Neuronal stem cell (in vitro differentiated cells): ENCODE results near the gene CIP2A.

Source experiments
- DNase-seq: peaks from one replicate; pipeline ENCODE4 v3.0.0-alpha.2; 2013; ENCODE audit warnings: low spot score
- H2AFZ ChIP-seq: one replicate; pipeline ENCODE4 v1.6.1; 2013; ENCODE audit warnings: mild to moderate bottlenecking, low read length, inconsistent platforms
- H2AK5ac ChIP-seq: 2 replicates; pipeline ENCODE4 v1.6.1; 2013; ENCODE audit warnings: low read depth, mild to moderate bottlenecking, inconsistent platforms, low read length, moderate library complexity, mixed read lengths
- H2BK120ac ChIP-seq: 2 replicates; pipeline ENCODE4 v1.6.1; 2013; ENCODE audit warnings: low read depth, mild to moderate bottlenecking, inconsistent platforms, low read length, moderate library complexity, mixed read lengths
- H2BK12ac ChIP-seq: one replicate; pipeline ENCODE4 v1.6.1; 2013; ENCODE audit warnings: low read length, inconsistent platforms
- H2BK15ac ChIP-seq: 2 replicates; pipeline ENCODE4 v1.6.1; 2013; ENCODE audit warnings: mild to moderate bottlenecking, low read length, inconsistent platforms, mixed read lengths
- H2BK5ac ChIP-seq: one replicate; pipeline ENCODE4 v1.6.1; 2013; ENCODE audit warnings: inconsistent platforms, mild to moderate bottlenecking, low read length, moderate library complexity
- H3K14ac ChIP-seq: one replicate; pipeline ENCODE4 v1.6.1; 2013; ENCODE audit warnings: low read length, inconsistent platforms
- H3K18ac ChIP-seq: 2 replicates; pipeline ENCODE4 v1.6.1; 2013; ENCODE audit warnings: low read length, inconsistent platforms
- H3K23ac ChIP-seq: 2 replicates; pipeline ENCODE4 v1.6.1; 2013; ENCODE audit warnings: low read depth, mild to moderate bottlenecking, mixed read lengths, low read length, inconsistent platforms; ENCODE audit not compliant: poor library complexity
- H3K27ac ChIP-seq: replicated peaks from 3 replicates; pipeline ENCODE4 v1.5.1; 2013; ENCODE audit warnings: low read length, inconsistent platforms
- H3K27me3 ChIP-seq, 3 experiments: 2 replicates each; pipeline ENCODE4 v1.6.1; 2013; ENCODE audit warnings: low read length in 3 of 3, mild to moderate bottlenecking in 2 of 3, inconsistent platforms in 1 of 3, low read depth in 1 of 3, mixed read lengths in 1 of 3, moderate library complexity in 1 of 3; ENCODE audit not compliant: control insufficient read depth in 3 of 3, insufficient read depth in 3 of 3
- H3K36me3 ChIP-seq, 2 donors: replicated peaks in 1 of 2; 2 replicates each; pipeline ENCODE4 v1.6.1; 2013; ENCODE audit warnings: low read length in 2 of 2; ENCODE audit not compliant: control insufficient read depth in 2 of 2, insufficient read depth in 2 of 2
- H3K4ac ChIP-seq: 2 replicates; pipeline ENCODE4 v1.6.1; 2013; ENCODE audit warnings: inconsistent platforms, mild to moderate bottlenecking, low read length, moderate library complexity
- H3K4me1 ChIP-seq, 2 donors: 1 replicate in 1 of 2; 2 replicates in 1 of 2; pipeline ENCODE4 v1.6.1; 2013; ENCODE audit warnings: low read length in 2 of 2, low read depth in 1 of 2; ENCODE audit not compliant: control insufficient read depth in 2 of 2, insufficient read depth in 1 of 2
- H3K4me2 ChIP-seq: one replicate; pipeline ENCODE4 v1.6.1; 2013; ENCODE audit warnings: mild to moderate bottlenecking, low read length, inconsistent platforms; ENCODE audit not compliant: insufficient read depth, poor library complexity, severe bottlenecking
- H3K4me3 ChIP-seq, 2 donors: 2 replicates each; pipeline ENCODE4 v1.5.1; 2013; ENCODE audit warnings: low read length in 2 of 2, mild to moderate bottlenecking in 2 of 2, inconsistent platforms in 1 of 2, moderate library complexity in 1 of 2
- H3K79me1 ChIP-seq: one replicate; pipeline ENCODE4 v1.6.1; 2013; ENCODE audit warnings: low read depth, mild to moderate bottlenecking, inconsistent platforms, low read length, moderate library complexity
- H3K9ac ChIP-seq: one replicate; pipeline ENCODE4 v1.6.1; 2013; ENCODE audit warnings: mild to moderate bottlenecking, low read depth, low read length, inconsistent platforms; ENCODE audit not compliant: poor library complexity
- H3K9me3 ChIP-seq, 2 donors: replicated peaks in 1 of 2; 2 replicates each; pipeline versions ENCODE3 to v1.6.1; 2013; ENCODE audit warnings: low read length in 2 of 2, mild to moderate bottlenecking in 2 of 2, inconsistent platforms in 1 of 2, low read depth in 1 of 2, mixed read lengths in 1 of 2, moderate library complexity in 1 of 2; ENCODE audit not compliant: control insufficient read depth in 2 of 2, insufficient read depth in 1 of 2
- H4K8ac ChIP-seq: one replicate; pipeline ENCODE4 v1.6.1; 2013; ENCODE audit warnings: low read depth, mild to moderate bottlenecking, inconsistent platforms, low read length, moderate library complexity
- H4K91ac ChIP-seq: one replicate; pipeline ENCODE4 v1.6.1; 2013; ENCODE audit warnings: low read length, low read depth, mild to moderate bottlenecking, inconsistent platforms; ENCODE audit not compliant: poor library complexity
- WGBS, 2 donors: extraction: QIAGEN DNeasy Blood & Tissue Kit; methylation state at CpG; one replicate each; pipeline ENCODE4 v1.1.7; 2013; ENCODE audit warnings: missing lambda C conversion rate in 2 of 2, mixed read lengths in 1 of 2; ENCODE audit not compliant: insufficient read length in 2 of 2, insufficient replicate concordance in 1 of 2; ENCODE audit errors: extremely low coverage in 2 of 2; 5-methylcytosine and 5-hydroxymethylcytosine counted together

CIP2A gene

DNA sequence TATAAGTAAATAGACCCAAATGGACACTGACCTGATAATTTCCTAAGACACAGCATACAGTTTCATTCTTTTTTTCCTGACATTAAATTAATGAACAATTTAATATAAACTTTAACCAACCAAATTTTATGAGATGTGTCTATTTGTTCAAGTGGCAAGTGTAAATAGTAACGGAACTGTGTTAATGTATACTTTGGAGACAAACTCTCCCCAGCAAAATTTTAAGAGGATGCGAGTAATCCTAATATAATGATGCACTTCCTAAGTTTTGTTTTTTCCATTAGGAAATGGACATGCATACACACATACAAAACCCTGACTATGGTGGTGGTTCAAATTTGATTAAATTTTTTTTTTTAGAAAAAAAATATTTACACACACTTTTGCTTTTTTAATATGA is 40.4 kb downstream of the CIP2A start:
- no peak overlapping the region for H2AFZ ChIP-seq
- H2BK15ac ChIP-seq = no peak overlapping the region
- H3K9ac ChIP-seq = no peak overlapping the region
- H2BK120ac ChIP-seq = no peak overlapping the region
- no peak overlapping the region for H4K8ac ChIP-seq
- no peak overlapping the region for H3K27ac ChIP-seq
- H3K9me3 ChIP-seq = peaks cover 0 to 1% of the 10 kb centered on the region in 2 donors
- no peak overlapping the region for H3K18ac ChIP-seq
- H2AK5ac ChIP-seq = no peak overlapping the region
- no peaks in the 10 kb centered on the region for H3K79me1 ChIP-seq
- no peaks in the 10 kb centered on the region for H3K4me1 ChIP-seq
- no peak overlapping the region for H3K4me2 ChIP-seq
- H3K27me3 ChIP-seq = no peaks in the 10 kb centered on the region
- no peak overlapping the region for H2BK12ac ChIP-seq
- no peak overlapping the region for H3K23ac ChIP-seq
- no peak for DNase-seq
- H3K4me3 ChIP-seq = no peak overlapping the region
- no peak overlapping the region for H3K4ac ChIP-seq
- WGBS, 2 donors = no CpG with 5 or more reads among the region's 2 CpGs
- peaks cover 2 to 100% of the 10 kb centered on the region in 2 donors for H3K36me3 ChIP-seq
- H2BK5ac ChIP-seq = no peak overlapping the region
- no peak overlapping the region for H4K91ac ChIP-seq
- H3K14ac ChIP-seq = no peak overlapping the region

DNA sequence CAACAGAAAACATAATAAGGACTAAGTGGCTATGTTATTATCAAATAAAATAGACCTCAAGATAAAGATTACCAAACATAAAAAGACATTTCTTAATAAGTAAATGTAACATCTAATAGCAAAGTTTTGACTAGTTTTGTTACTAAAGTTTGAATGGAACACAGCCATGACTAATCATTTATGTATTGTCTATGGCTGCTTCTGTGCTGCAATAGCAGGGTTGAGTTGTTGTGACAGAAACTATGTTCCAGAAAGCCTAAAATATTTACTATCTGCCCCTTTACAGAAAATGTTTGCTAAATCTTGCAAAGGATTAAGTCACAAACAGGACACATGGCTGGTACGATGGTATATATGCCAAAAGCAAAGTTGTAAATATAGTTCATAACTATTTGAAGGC is 40.9 kb downstream of the CIP2A start:
- H3K9me3 ChIP-seq = peaks cover under 1 to 7% of the 10 kb centered on the region in 2 donors
- H2BK12ac ChIP-seq = no peak overlapping the region
- H4K91ac ChIP-seq = no peak overlapping the region
- H3K4me3 ChIP-seq = no peak overlapping the region
- no peak for DNase-seq
- no peak overlapping the region for H2BK5ac ChIP-seq
- H3K27me3 ChIP-seq = no peaks in the 10 kb centered on the region
- H2AFZ ChIP-seq = no peak overlapping the region
- H4K8ac ChIP-seq = no peak overlapping the region
- H2BK15ac ChIP-seq = no peak overlapping the region
- no CpG with 5 or more reads among the region's 1 CpG for WGBS, 2 donors
- H3K9ac ChIP-seq = no peak overlapping the region
- no peak overlapping the region for H3K4me2 ChIP-seq
- no peak overlapping the region for H3K23ac ChIP-seq
- H2BK120ac ChIP-seq = no peak overlapping the region
- no peak overlapping the region for H3K27ac ChIP-seq
- no peaks in the 10 kb centered on the region for H3K79me1 ChIP-seq
- no peak overlapping the region for H2AK5ac ChIP-seq
- H3K4ac ChIP-seq = no peak overlapping the region
- H3K14ac ChIP-seq = no peak overlapping the region
- no peaks in the 10 kb centered on the region for H3K4me1 ChIP-seq
- peaks cover 6 to 100% of the 10 kb centered on the region in 2 donors for H3K36me3 ChIP-seq
- no peak overlapping the region for H3K18ac ChIP-seq

GRCh38 chr3:108546692-108547091 is 42.5 kb downstream of the CIP2A start:
- no peak overlapping the region for H3K14ac ChIP-seq
- no peak overlapping the region for H3K18ac ChIP-seq
- no peak overlapping the region for H2BK12ac ChIP-seq
- H3K27ac ChIP-seq = no peak overlapping the region
- no peak overlapping the region for H3K9ac ChIP-seq
- H3K4ac ChIP-seq = no peak overlapping the region
- H3K9me3 ChIP-seq = peaks cover 2 to 9% of the 10 kb centered on the region in 2 donors
- H2BK15ac ChIP-seq = no peak overlapping the region
- no peak overlapping the region for H4K91ac ChIP-seq
- H3K4me1 ChIP-seq = no peaks in the 10 kb centered on the region
- no peak overlapping the region for H2AK5ac ChIP-seq
- H3K27me3 ChIP-seq = no peaks in the 10 kb centered on the region
- H4K8ac ChIP-seq = no peak overlapping the region
- no peak overlapping the region for H3K4me3 ChIP-seq
- no peak overlapping the region for H2BK120ac ChIP-seq
- H3K79me1 ChIP-seq = no peaks in the 10 kb centered on the region
- peaks cover 8 to 100% of the 10 kb centered on the region in 2 donors for H3K36me3 ChIP-seq
- DNase-seq = no peak
- H3K23ac ChIP-seq = no peak overlapping the region
- H2AFZ ChIP-seq = no peak overlapping the region
- no CpG with 5 or more reads among the region's 3 CpGs for WGBS, 2 donors
- H2BK5ac ChIP-seq = no peak overlapping the region
- no peak overlapping the region for H3K4me2 ChIP-seq

GRCh38 chr3:108546247-108546646 is 43.0 kb downstream of the CIP2A start:
- Histone ChIP-seq H3K9me3 (peaks cover 2 to 9% of the 10 kb centered on the region in 2 donors), H2BK12ac (no peak overlapping the region), H3K36me3 (peaks cover 8 to 100% of the 10 kb centered on the region in 2 donors), H3K14ac (no peak overlapping the region), H3K4me3 (no peak overlapping the region), H2BK5ac (no peak overlapping the region), H3K79me1 (no peaks in the 10 kb centered on the region), H3K23ac (no peak overlapping the region), H2BK15ac (no peak overlapping the region), H2AFZ (no peak overlapping the region), H3K4ac (no peak overlapping the region), H3K27me3 (no peaks in the 10 kb centered on the region), H3K4me1 (no peaks in the 10 kb centered on the region), H3K9ac (no peak overlapping the region), H4K8ac (no peak overlapping the region), H2BK120ac (no peak overlapping the region), H3K4me2 (no peak overlapping the region), H2AK5ac (no peak overlapping the region), H3K18ac (no peak overlapping the region), H3K27ac (no peak overlapping the region), H4K91ac (no peak overlapping the region)
- DNase-seq = no peak
- WGBS, 2 donors = no CpG with 5 or more reads among the region's 1 CpG
